Activated CD8-positive, alpha-beta memory T cell treated with anti-CD3 and anti-CD28 coated beads for 4 hours (primary cell): ENCODE results near the gene HPX.

Experiments
- DNase-seq, 2 donors: peaks; one replicate each; pipeline ENCODE4 v3.0.0-alpha.2; 2020; ENCODE audit warnings: low read depth in 2 of 2

The HPX gene, protein sequence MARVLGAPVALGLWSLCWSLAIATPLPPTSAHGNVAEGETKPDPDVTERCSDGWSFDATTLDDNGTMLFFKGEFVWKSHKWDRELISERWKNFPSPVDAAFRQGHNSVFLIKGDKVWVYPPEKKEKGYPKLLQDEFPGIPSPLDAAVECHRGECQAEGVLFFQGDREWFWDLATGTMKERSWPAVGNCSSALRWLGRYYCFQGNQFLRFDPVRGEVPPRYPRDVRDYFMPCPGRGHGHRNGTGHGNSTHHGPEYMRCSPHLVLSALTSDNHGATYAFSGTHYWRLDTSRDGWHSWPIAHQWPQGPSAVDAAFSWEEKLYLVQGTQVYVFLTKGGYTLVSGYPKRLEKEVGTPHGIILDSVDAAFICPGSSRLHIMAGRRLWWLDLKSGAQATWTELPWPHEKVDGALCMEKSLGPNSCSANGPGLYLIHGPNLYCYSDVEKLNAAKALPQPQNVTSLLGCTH

DNA sequence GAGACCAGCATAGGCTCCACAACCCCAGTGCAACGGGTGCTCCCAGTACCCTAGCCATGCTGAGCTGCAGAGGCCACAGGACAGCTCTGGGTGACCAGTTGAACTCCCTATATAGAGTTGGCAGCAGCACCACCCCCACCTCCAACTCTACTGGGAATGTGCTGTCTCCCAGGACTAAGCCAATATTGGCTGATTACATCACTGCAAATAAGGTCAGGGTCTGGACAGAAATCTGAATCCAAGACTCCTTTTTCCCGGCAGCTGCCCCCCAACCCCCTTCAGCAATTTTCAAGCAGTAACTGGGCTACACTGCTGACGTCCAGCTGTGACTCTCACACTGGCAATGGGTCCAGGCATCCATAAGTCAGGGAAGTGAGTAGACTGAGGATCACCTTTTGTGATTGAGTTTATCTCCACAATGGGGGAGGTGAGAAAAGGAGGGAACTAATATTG is at the start of gene HPX:
Gene HPX (minus strand): TSS at position 82 of the 453 bp plus-strand sequence. CDS start 24 bp downstream, at position 58.
- no peak for DNase-seq

DNA sequence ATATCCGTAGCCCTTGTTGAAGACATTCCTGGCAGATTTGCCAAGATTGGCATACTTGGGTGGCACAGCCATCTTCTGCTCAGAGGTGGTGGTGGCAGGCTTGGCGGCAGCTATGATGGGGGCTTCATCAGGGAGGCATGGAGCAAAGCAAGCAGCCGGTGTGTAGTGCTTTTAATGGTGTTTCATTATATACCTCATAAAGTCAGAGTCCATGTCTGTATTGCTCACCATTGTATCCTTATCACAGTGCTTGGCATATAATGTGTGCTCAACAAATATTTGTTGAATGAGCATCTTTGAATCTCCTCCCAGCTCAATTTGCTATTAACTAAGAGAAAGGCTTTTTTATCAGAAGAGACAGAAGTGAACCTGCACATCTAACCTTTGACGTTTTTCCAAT is 48.5 kb upstream of the HPX start:
- no peak for DNase-seq

DNA sequence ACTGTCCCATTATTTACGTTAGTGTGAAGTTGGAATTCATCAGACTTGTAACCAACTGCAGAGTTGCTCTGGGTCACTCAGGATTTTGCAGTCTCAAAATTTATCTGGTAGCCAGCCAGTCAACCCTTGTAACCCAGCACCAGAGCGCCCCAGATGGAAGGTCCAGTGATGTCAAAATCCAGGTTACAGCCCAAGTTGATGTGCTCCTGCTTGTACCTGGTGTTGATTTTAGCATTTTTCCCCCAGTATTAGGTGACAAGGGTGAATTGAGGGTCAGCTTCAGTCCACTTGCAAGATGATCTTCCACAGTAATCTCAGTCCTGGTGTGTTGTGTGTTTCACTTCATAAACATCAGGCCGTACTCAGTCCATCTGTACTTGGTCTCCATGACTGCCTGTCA is 48.0 kb upstream of the HPX start:
- no peak for DNase-seq

DNA sequence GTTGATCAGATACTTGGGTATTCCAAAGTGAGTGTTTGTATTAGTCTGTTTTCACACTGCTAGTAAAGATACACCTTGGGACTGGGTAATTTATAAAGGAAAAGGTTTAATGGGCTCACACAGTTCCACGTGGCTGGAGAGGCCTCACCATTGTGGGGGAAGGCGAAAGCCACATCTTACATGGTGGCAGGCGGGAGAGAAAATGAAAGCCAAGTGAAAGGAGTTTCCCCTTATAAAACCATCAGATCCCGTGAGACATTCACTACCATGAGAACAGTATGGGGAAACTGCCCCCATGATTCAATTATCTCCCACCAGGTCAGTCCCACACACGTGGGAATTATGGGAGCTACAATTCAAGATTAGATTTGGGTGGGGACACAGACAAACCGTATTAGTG is 47.6 kb upstream of the HPX start:
- DNase-seq: no peak

DNA sequence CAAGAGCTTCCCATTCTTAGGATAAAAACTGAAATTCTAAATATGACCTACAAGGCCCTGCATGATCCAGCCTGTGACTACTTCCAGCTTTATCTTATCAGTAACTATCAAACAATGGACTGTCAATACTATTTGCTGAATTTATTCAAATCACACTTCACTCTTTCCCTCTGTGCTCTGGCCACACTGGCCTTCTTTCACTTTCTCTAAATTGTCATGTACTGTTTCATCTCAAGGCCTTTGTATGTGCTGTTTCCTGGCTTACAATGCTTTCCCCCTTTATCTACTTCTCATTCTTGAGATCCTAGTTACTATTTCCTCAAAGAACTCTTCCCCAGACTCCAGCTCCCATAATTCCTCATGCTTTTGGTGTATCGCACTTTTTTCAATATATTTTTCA is 46.2 kb upstream of the HPX start:
- no peak for DNase-seq

DNA sequence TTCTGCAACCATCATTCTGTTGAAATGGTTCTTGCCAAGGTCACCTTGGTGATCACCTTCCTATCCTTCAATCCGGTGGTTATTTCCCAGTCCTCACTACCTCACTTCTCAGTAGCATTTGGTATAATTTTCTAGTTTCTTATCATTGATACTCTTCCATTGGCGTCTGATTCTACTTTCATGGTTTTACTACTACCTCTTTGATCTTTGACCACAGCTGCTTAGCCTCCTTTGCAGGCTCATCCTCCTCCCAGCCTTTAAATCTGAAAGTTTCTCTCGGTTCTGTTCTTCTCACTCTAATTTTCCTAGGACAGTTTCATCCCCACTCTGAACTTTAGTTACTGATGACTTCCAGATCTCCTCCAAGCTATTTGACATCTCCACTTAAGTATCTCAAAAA is 45.5 kb upstream of the HPX start:
- no peak for DNase-seq

DNA sequence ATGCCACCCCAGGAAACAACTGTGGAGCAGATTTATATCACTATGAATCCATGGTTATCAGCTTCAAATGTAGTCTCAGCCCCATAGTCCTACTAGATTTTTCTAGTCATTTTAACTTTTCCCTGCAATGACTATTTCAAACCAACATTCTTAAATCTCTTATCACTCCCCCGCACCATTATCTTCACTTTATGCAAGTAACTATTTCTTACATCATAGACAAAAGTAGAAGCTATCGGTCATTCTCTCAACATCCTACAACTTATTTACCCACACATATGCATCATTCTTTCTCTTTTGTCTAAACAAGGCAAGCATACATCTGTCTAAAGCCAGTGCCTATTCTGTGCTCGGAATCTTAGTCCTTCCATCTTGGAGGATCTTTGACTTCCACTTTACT is 44.9 kb upstream of the HPX start:
- no peak for DNase-seq

DNA sequence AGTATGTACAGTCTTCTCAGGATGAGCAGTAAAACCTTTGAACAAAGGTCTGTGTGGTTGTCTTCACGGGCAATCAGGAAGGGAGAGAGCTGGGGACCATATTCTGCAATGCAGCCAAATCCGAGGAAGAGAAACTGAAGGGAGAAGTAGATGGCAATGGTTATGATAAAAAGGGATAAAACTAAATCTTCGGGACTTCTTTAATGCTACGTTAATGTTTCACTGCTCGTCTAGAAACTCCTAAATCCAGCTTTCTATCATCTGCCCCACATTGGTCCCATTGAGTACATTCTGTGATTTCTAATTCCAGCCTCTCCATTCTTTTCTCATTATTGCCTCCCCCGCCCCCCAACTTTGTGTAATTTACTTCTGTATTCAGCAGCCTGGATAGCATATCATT is 42.2 kb upstream of the HPX start:
- DNase-seq: no peak

DNA sequence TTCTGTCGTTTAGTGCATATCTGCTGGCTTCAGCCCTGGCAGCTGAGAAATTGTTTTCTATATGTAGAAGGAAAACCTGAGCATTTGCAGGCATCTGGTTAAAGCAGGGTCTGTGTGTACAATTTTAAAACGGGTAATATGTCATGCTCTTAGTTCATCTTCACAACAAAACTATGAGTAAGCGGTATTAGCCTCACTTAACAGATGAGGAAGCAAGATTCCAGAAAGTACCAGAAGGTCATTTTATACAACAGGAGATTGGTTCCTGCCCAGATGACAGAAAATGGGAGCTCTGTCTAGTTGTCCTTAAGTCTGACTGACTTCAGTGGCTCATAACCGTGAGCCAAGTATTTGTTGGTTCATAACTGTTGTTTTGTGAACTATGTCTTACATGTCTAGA is 41.7 kb upstream of the HPX start:
- DNase-seq: no peak

DNA sequence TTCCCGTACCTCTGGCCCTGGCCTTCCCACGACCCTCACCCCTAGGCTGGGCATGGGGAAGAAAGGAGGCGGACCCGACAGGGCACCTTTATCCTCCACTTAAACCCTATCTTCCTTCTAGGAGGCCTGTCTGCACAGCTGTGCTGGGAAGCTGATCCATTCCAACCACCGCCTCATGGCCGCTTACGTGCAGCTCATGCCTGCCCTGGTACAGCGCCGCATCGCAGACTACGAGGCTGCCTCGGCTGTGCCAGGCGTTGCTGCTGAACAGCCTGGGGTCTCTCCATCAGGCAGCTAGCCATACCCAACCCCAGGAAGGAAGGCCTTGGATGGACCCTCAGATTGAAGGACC is 41.1 kb upstream of the HPX start:
- DNase-seq: no peak

DNA sequence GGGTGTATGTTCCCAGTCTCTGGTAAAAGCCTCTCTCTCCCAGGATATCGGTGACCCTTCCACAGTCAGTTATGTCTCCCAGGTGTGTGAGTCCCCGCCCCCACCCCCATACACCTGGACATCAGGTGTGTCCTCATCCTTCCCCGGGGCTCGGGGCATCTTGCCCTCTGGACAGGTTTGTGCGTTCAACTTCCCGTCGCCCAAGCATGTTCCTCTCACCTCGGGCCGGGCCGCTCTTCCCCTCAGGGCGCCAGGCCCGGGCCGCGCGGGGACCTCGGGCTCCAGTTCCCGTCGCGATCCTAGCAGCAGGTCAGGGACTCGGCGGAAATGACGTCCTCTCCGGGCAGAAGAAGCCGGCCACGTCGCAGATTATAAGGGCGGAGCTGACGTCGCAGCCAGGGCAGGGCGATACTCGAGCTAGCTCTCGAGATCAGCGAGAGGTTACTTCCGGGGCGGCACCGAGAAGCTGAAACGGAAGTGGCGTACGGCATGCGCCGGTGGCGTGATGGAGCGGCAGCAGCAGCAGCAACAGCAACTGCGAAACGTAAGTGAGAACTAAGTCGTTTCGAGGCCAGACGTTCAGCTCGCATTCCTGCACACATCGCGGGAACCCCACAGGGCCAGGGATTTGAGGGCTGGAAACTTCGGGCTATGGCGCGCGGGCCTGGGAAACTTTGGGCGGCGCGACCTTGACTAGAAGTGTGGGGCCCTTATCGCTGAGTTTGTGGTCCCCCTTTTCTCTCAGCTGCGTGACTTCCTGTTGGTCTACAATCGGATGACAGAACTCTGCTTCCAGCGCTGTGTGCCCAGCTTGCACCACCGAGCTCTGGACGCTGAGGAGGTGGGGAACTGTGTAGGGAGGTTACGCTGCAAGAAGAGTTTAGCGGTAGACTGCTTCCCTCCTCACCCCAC is 40.5 kb upstream of the HPX start, which contains the start of the genes ARFIP2 and TIMM10B:
Gene ARFIP2 (minus strand): TSS at position 320 of the 912 bp plus-strand sequence. CDS start 910 bp downstream, outside the sequence.
Gene TIMM10B (plus strand): TSS at position 490 of the 912 bp plus-strand sequence. CDS start 16 bp downstream, at position 506.
- DNase-seq: peak; percentile 93 to 96

DNA sequence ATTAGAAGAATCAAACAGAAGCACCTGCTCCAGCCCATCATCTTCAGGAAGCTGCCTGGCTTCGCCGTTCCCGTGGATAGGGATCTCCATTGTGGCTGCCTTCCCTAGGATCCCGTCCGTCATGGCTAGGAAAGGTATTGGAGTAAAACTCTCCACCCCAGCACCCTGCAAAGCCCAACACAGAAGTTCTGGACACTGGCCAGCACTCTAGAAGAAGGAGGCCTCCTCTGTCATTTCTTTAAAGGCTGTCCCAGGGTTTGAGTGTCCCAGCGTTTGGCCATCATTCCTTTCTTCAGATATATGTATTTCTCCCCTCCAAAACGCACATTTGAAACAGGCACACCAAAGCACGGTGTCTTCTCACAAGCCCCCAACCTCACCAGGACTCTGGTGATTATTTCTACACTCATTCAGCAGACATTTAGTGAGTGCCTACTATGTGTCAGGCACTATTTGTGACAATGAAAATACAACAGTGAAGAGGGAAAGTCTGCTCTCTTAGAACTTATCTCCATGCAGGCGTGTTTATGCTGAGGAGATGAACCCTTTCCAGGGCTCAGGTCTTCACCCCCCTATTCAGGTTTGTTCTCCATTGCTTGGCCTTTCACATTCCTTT is 39.6 kb upstream of the HPX start:
- no peak for DNase-seq

DNA sequence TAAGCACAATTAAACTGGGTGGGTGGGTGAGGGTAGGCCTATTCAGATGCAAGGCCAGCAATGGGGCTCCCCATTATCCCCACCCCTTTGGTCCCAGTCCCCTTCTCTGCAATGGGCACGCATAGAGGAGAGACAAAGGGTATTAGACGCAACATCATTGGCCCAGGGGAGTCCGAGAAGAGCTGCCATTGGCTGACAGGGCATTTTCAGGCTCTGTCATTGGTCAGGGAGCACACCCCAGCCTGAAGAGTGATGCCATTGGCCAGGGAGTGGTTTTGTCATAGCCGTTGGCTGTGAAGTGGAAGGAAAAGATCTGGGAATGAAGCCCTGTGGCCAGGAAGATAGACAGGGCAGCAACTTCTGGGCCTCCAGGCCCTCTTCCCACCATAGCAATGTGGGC is 35.8 kb upstream of the HPX start:
- DNase-seq: no peak

DNA sequence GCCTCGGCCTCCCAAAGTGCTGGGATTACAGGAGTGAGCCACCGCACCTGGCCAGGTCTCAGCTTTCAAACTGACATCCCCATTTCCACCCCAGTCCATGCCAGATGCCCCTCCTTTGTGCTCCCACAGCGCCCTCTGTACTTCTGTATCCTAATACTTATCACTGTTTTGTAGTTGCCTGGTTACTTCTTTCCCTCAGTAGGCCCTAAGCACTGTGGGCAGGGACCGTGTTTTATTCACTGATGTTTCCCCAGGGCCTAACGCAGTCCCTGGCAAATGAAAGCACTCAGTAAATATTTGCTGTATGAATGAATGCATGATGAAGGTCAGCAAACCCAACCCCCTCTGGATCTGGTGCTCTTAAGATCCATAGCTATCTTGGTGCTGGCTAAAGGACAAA is 35.1 kb upstream of the HPX start:
- DNase-seq: no peak

DNA sequence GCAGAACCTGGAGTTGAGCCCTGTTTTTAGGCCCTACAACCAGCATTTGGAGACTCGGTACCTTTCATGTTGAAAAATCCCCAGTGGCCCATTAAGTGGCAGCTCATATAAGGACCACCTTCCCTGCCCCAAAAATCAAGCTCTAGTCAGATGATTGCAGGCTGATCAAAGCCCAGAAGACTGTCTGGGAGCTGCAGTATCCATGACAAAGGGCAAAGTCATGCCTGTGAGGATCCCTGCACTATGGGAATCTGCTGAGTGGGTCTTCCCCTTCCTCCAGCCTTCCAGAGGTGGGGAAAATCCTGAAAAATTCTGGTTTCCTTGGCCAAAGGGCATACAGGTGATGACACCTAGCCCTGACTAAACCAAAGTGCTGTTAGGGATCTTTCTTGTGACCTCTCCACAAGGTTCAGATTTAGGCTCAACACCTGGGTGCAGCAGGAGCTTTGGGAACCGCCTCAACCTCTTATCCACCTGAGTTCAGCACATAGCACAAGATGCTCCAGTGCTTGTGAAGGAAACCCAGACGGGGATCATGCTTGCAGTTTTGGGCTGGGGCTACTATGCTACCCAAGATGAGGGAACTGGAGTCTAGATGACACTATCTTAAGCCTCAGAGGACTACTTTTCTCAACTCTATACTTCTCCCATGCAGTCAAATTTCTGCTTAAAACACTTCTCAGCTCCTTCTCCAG is 34.2 kb upstream of the HPX start:
- DNase-seq: no peak

DNA sequence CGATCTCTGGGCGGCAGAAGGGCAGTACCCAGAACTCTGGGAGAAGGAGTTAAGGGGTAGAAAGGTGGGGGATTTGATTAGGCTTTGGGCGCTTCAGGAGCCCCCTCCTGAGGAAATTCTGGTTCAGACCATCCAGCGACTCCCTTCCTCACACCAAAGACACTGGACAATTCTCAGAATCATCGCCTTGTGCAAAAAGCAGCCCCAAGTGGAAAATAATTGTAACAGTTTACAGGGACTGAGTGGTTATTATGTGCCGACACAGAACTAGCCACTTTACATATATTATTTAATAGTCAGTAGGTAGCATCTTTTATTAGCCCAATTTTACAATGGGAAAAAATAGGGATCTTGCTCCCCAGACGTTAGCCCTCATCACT is 33.6 kb upstream of the HPX start:
- no peak for DNase-seq

DNA sequence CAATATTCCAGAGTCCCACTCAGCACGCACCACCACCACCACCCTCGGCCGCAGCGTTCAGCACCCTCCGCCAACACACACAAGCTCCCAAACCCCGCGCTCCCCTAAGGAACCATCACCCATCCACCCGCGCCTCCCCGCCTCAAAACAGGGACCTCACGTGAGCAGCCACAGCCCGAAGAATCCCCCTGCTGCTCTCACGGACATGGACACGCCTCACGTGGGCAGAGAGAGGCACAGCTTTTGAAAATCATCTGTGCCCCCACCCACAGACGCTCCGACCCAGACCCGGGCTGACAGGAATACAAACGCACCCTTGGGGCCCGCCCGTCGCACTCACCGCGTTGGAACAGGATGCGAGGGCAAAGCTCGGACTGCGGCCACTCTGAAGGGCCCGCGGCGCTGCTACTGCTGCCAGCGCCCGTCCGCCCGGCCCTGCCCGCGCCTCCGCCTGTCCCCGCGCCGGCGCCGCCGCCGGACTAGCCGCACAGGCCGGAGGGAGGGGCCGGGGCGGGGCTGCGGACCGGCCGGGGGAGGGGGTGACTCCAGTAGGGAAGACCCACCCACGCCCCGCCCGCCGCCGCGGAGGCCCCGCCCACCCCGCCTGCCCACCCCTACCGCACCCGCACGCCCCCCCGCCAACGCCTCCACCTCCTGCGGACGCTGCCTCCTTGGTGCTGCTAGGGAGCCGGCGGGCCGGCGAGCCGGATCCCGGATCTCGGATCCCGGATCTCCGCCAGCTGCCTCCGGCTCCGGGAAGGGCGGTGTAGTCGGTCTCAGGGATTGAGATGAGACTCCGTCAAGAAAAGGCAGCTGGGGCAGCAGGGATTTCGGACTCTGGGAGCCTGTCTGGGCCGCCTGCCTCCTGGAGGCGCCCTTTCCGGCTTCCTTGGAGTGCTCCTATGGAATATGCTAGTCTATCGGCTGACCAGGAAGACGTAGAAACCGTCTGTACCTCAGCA is 32.9 kb upstream of the HPX start, which contains the start of gene TRIM3:
Gene TRIM3 (minus strand): TSS at position 491 of the 962 bp plus-strand sequence. CDS start 8,246 bp downstream, outside the sequence.
- DNase-seq: peak; percentile 59 to 63

DNA sequence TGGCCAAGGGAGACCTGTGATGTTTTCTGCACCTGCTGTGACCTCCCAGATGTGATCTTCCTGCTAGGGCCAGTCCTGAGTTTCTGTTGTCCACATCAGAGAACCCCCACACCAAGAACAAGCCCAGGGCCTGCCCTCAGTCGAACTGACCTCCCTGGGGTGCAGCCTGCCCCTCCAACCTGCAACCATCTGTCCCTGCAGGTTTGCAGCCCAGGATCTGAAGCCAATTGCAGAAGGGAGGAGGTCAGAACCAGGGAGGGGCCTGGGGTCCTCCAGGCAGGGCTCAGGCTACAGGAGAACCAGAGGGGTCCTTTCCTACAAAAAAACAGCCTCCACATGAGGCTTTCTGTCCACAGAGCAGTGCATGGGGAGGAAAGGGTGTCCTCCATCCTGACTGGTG is 32.1 kb upstream of the HPX start:
- no peak for DNase-seq

DNA sequence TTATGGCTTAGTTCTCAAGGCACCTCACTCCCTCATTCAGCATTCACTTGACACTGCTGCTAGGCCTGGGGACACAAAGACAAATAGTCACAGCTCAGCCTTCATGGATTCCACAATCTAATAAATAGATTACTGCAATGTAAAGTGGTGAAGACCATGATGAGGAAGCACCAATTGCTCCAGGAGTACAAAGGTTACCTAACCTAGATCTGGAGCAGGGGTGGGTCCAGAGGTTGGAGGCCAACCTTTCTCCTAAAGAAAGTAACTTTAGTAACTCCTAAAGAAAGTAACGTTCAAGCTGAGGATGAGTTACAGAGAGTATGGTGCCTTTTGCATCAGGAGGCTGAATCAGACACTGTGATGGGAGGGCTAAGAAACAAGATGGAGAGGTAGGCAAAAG is 28.8 kb upstream of the HPX start:
- no peak for DNase-seq
